Gastroesophageal sphincter (tissue), 4 donors: ENCODE data around the gene PXN. TPM values are rescaled to one million over a fixed set of nuclear protein-coding genes. Genes with fewer than 3 reads are reported as not detected.

Source experiments
- ATAC-seq: fragments of 150-250 bp; one replicate; pipeline ENCODE4 v1.9.1; 2016; ENCODE audit warnings: mild to moderate bottlenecking, moderate library complexity
- H3K27ac ChIP-seq, 4 donors: fragments of 200-600 bp; sonication (generic) in 3 of 4; 1 replicate in 3 of 4; 2 replicates in 1 of 4; pipeline ENCODE4 v1.5.1; 2016 to 2019
- H3K27me3 ChIP-seq: fragments of 200-600 bp; sonication (generic); one replicate; pipeline ENCODE4 v1.5.1; 2019
- H3K36me3 ChIP-seq, 2 donors: fragments of 200-600 bp; sonication (generic); one replicate each; pipeline ENCODE4 v1.5.1; 2019; ENCODE audit warnings: control low read depth in 1 of 2
- H3K4me1 ChIP-seq, 3 donors: fragments of 200-600 bp; sonication (generic); 1 replicate in 2 of 3; 2 replicates in 1 of 3; pipeline ENCODE4 v1.5.1; 2016 to 2019; ENCODE audit warnings: control low read depth in 2 of 3
- H3K4me3 ChIP-seq, 2 donors: fragments of 200-600 bp; sonication (generic); one replicate each; pipeline ENCODE4 v1.5.1; 2019; ENCODE audit warnings: mild to moderate bottlenecking in 1 of 2, moderate library complexity in 1 of 2
- H3K9me3 ChIP-seq, 3 donors: fragments of 200-600 bp; sonication (generic); one replicate each; pipeline ENCODE4 v1.5.1; 2017 to 2019; ENCODE audit warnings: control low read depth in 2 of 3
- CTCF ChIP-seq, 4 experiments: fragments of 200-600 bp in 2 of 4; fragments of 450-650 bp in 2 of 4; sonication (generic) in 1 of 4; IDR thresholded peaks; one replicate each; pipeline ENCODE4 v1.5.1; 2017 to 2019; ENCODE audit warnings: antibody characterized with exemption in 4 of 4, mild to moderate bottlenecking in 2 of 4, moderate library complexity in 2 of 4
- EP300 ChIP-seq: sonication (generic); formaldehyde crosslinking; IDR thresholded peaks from one replicate; pipeline ENCODE4 v1.6.1; 2017; ENCODE audit warnings: antibody characterized with exemption, mild to moderate bottlenecking
- POLR2A ChIP-seq, 2 donors: fragments of 450-650 bp; IDR thresholded peaks; one replicate each; pipeline ENCODE4 v1.6.1; 2017; ENCODE audit warnings: antibody characterized with exemption in 2 of 2, mild to moderate bottlenecking in 2 of 2, moderate library complexity in 1 of 2
- POLR2AphosphoS5 ChIP-seq: sonication (generic); formaldehyde crosslinking; IDR thresholded peaks from one replicate; pipeline ENCODE4 v1.6.1; 2017; ENCODE audit warnings: antibody characterized with exemption
- WGBS, 2 donors: methylation state at CpG; one replicate each; pipeline ENCODE4 v1.1.5; 2018; ENCODE audit warnings: low coverage in 1 of 2; 5-methylcytosine and 5-hydroxymethylcytosine counted together
- total RNA-seq, 4 donors: library from RNA; depleted of rRNA; stranded (reverse); fragments of >200 nt; gene quantifications; one replicate each; pipeline ENCODE4 v1.1.0, GENCODE V29; 2016

PXN gene
- total RNA-seq, 4 donors from 2014 or later: 43.2 to 80.4 (median 59.4) TPM

GRCh38 chr12:120292411-120292660 is 26.8 kb upstream of the PXN start:
- Histone ChIP-seq H3K27me3 (no peaks in the 10 kb centered on the region), H3K36me3 (no peaks in the 10 kb centered on the region), H3K4me3 (peak overlapping the region; percentile 43 to 60), H3K27ac (peak overlapping the region; percentile 88 to 94 (median 94)), H3K4me1 (peaks cover 0 to 25% (median 3%) of the 10 kb centered on the region in 3 donors), H3K9me3 (no peaks in the 10 kb centered on the region)
- 0 to 2% methylated on average over 15 of the region's 17 CpGs for WGBS, 2 donors
- peak; percentile 0 for ATAC-seq
- TF ChIP-seq EP300 (no peak), CTCF (IDR thresholded peaks at IDR 0.05) (no peak), POLR2AphosphoS5 (no peak), POLR2A (IDR thresholded peaks at IDR 0.05) (no peak)

GRCh38 chr12:120290609-120291305 is 25.2 kb upstream of the PXN start:
- H3K4me3 ChIP-seq: peak overlapping the region in 1 of 2 donors; percentile 60
- H3K9me3 ChIP-seq: no peaks in the 10 kb centered on the region
- peak overlapping the region; percentile 88 to 94 (median 94) for H3K27ac ChIP-seq
- no peaks in the 10 kb centered on the region for H3K27me3 ChIP-seq
- no peak for ATAC-seq
- no peaks in the 10 kb centered on the region for H3K36me3 ChIP-seq
- no peak for TF ChIP-seq POLR2AphosphoS5
- TF ChIP-seq POLR2A (IDR thresholded peaks at IDR 0.05): no peak
- TF ChIP-seq EP300: no peak
- TF ChIP-seq CTCF (IDR thresholded peaks at IDR 0.05): no peak
- H3K4me1 ChIP-seq: peaks cover 0 to 25% (median 3%) of the 10 kb centered on the region in 3 donors
- WGBS, 2 donors: 23 to 33% methylated on average over 9 to 13 of the region's 22 CpGs

GRCh38 chr12:120287491-120287890 is 22.0 kb upstream of the PXN start:
- Histone ChIP-seq H3K9me3 (no peaks in the 10 kb centered on the region), H3K36me3 (no peaks in the 10 kb centered on the region), H3K4me1 (peaks cover 0 to 18% (median 3%) of the 10 kb centered on the region in 3 donors), H3K4me3 (no peak overlapping the region), H3K27ac (no peak overlapping the region), H3K27me3 (no peaks in the 10 kb centered on the region)
- no peak for ATAC-seq
- 80 to 100% methylated on average over 1 to 8 of the region's 12 CpGs for WGBS, 2 donors
- TF ChIP-seq CTCF (IDR thresholded peaks at IDR 0.05): no peak
- TF ChIP-seq EP300: no peak
- TF ChIP-seq POLR2AphosphoS5: no peak
- no peak for TF ChIP-seq POLR2A (IDR thresholded peaks at IDR 0.05)

- Histone ChIP-seq H3K9me3 (no peaks in the 10 kb centered on the region), H3K27ac (no peak overlapping the region), H3K4me3 (no peak overlapping the region), H3K36me3 (no peaks in the 10 kb centered on the region), H3K4me1 (peaks cover 0 to 13% (median 3%) of the 10 kb centered on the region in 3 donors), H3K27me3 (no peaks in the 10 kb centered on the region)
- WGBS, 2 donors: 56 to 57% methylated on average over 5 to 7 of the region's 7 CpGs
- TF ChIP-seq POLR2AphosphoS5 (no peak), EP300 (no peak), POLR2A (IDR thresholded peaks at IDR 0.05) (no peak), CTCF (IDR thresholded peaks at IDR 0.05) (no peak)
- no peak for ATAC-seq
Observed at GRCh38 chr12:120286768-120287490, 21.4 kb upstream of the PXN start.

- Histone ChIP-seq H3K9me3 (no peaks in the 10 kb centered on the region), H3K4me3 (no peak overlapping the region), H3K27ac (no peak overlapping the region), H3K27me3 (no peaks in the 10 kb centered on the region), H3K4me1 (no peaks in the 10 kb centered on the region), H3K36me3 (no peaks in the 10 kb centered on the region)
- TF ChIP-seq POLR2AphosphoS5: no peak
- no peak for ATAC-seq
- whole genome bisulfite sequencing, 2 donors: 82 to 84% methylated on average over 3 of the region's 3 CpGs
Observed at GRCh38 chr12:120284381-120284780, 18.9 kb upstream of the PXN start.
